OCI-LY1 (cell line): ENCODE measurements around the gene ABCA7.
A peak's percentile ranks its signal among the peaks of the same experiment; 100 is the strongest.

ENCODE experiments used
- H2AFZ ChIP-seq: fragments of 200-600 bp; sonication (generic), shearing (Covaris generic); 2 replicates; pipeline ENCODE4 v1.6.0; 2014; ENCODE audit warnings: antibody characterized with exemption, mild to moderate bottlenecking, low read length
- H3F3A ChIP-seq: fragments of 200-600 bp; sonication (generic), shearing (Covaris generic); 2 replicates; pipeline ENCODE4 v1.6.0; 2014; ENCODE audit warnings: mild to moderate bottlenecking, antibody characterized with exemption, low read length, moderate library complexity; ENCODE audit not compliant: insufficient read depth
- H3K27ac ChIP-seq: fragments of 200-600 bp; sonication (generic); 2 replicates; pipeline ENCODE4 v1.5.1; 2014; ENCODE audit warnings: low read length, mixed run types, mild to moderate bottlenecking, low read depth; ENCODE audit not compliant: poor library complexity, severe bottlenecking
- H3K27me3 ChIP-seq: fragments of 200-600 bp; sonication (generic); 2 replicates; pipeline ENCODE4 v1.6.0; 2014; ENCODE audit warnings: antibody characterized with exemption, mild to moderate bottlenecking, low read length, moderate library complexity; ENCODE audit not compliant: insufficient read depth
- H3K36me3 ChIP-seq: fragments of 200-600 bp; sonication (generic); 2 replicates; pipeline ENCODE4 v1.6.1; 2014; ENCODE audit warnings: mild to moderate bottlenecking, antibody characterized with exemption, low read length, moderate library complexity, mixed read lengths; ENCODE audit not compliant: insufficient read depth
- H3K4me1 ChIP-seq: fragments of 200-600 bp; sonication (generic); 2 replicates; pipeline ENCODE4 v1.5.1; 2014; ENCODE audit warnings: mild to moderate bottlenecking, low read length, moderate library complexity; ENCODE audit not compliant: insufficient read depth, severe bottlenecking
- H3K4me2 ChIP-seq: fragments of 200-600 bp; sonication (generic), shearing (Covaris generic); 2 replicates; pipeline ENCODE4 v1.6.1; 2014; ENCODE audit warnings: low read length
- H3K4me3 ChIP-seq: fragments of 200-600 bp; sonication (generic); 2 replicates; pipeline ENCODE4 v1.5.1; 2014; ENCODE audit warnings: low read length, low read depth, mild to moderate bottlenecking, mixed read lengths; ENCODE audit not compliant: poor library complexity, severe bottlenecking
- H3K79me2 ChIP-seq: fragments of 200-600 bp; shearing (Covaris generic); 2 replicates; pipeline ENCODE4 v1.6.1; 2016; ENCODE audit warnings: mixed run types, low read length, mixed read lengths; ENCODE audit not compliant: insufficient read depth
- H3K9ac ChIP-seq: fragments of 200-600 bp; sonication (generic), shearing (Covaris generic); 2 replicates; pipeline ENCODE4 v1.6.1; 2014; ENCODE audit warnings: mild to moderate bottlenecking, low read length, mixed read lengths
- H3K9me2 ChIP-seq: fragments of 200-600 bp; sonication (generic), shearing (Covaris generic); 2 replicates; pipeline ENCODE4 v1.6.1; 2014; ENCODE audit warnings: low read depth, mild to moderate bottlenecking, low read length, mixed read lengths
- H3K9me3 ChIP-seq: fragments of 200-600 bp; shearing (Covaris generic); 2 replicates; pipeline ENCODE4 v1.6.1; 2014; ENCODE audit warnings: low read length, mixed read lengths
- H4K20me1 ChIP-seq: fragments of 200-600 bp; sonication (generic), shearing (Covaris generic); 2 replicates; pipeline ENCODE4 v1.6.0; 2016; ENCODE audit warnings: mild to moderate bottlenecking, low read length; ENCODE audit not compliant: insufficient read depth
- CTCF ChIP-seq: fragments of 200-600 bp; sonication (generic), shearing (Covaris generic); IDR thresholded peaks from 2 replicates; pipeline ENCODE4 v1.5.1; 2017; ENCODE audit warnings: mild to moderate bottlenecking, antibody characterized with exemption, low read length, moderate library complexity, mixed read lengths
- EZH2 ChIP-seq: fragments of 200-600 bp; sonication (generic), shearing (Covaris generic); IDR thresholded peaks from 2 replicates; pipeline ENCODE4 v1.8.0; 2017; ENCODE audit warnings: borderline replicate concordance, mixed run types, mild to moderate bottlenecking, antibody characterized with exemption, low read length, moderate library complexity, mixed read lengths

Gene ABCA7

GRCh38 chr19:1055886-1056620, 16.1 kb downstream of the ABCA7 start:
- Histone ChIP-seq H3K4me3 (no peak overlapping the region), H4K20me1 (no peaks in the 10 kb centered on the region), H3K4me1 (peaks cover 4% of the 10 kb centered on the region), H3K9me3 (no peaks in the 10 kb centered on the region), H3K27ac (no peak overlapping the region), H3K9ac (no peak overlapping the region), H2AFZ (no peak overlapping the region), H3F3A (no peaks in the 10 kb centered on the region), H3K27me3 (no peaks in the 10 kb centered on the region), H3K79me2 (no peaks in the 10 kb centered on the region), H3K4me2 (no peak overlapping the region), H3K9me2 (no peaks in the 10 kb centered on the region), H3K36me3 (peaks cover 43% of the 10 kb centered on the region; the same call in 1 of the 2 replicates)
- no peak for TF ChIP-seq CTCF

- Histone ChIP-seq H2AFZ (no peak overlapping the region), H4K20me1 (no peaks in the 10 kb centered on the region), H3K9me3 (no peaks in the 10 kb centered on the region), H3K27ac (no peak overlapping the region), H3K79me2 (no peaks in the 10 kb centered on the region), H3F3A (no peaks in the 10 kb centered on the region), H3K36me3 (peaks cover 50% of the 10 kb centered on the region; the same call in 1 of the 2 replicates), H3K4me2 (no peak overlapping the region), H3K9me2 (no peaks in the 10 kb centered on the region), H3K4me1 (peaks cover 4% of the 10 kb centered on the region), H3K4me3 (no peak overlapping the region), H3K9ac (no peak overlapping the region), H3K27me3 (no peaks in the 10 kb centered on the region)
- peak; percentile 49; the same call in 1 of the 2 replicates for TF ChIP-seq CTCF
- no peak for TF ChIP-seq EZH2
Measured at GRCh38 chr19:1057176-1057855, 17.4 kb downstream of the ABCA7 start.

GRCh38 chr19:1058112-1058511, 18.2 kb downstream of the ABCA7 start:
- Histone ChIP-seq H3K4me1 (peaks cover 4% of the 10 kb centered on the region), H3F3A (no peaks in the 10 kb centered on the region), H3K9ac (no peak overlapping the region), H3K79me2 (no peaks in the 10 kb centered on the region), H4K20me1 (no peaks in the 10 kb centered on the region), H3K27ac (peak overlapping the region; percentile 26), H3K27me3 (no peaks in the 10 kb centered on the region), H3K4me3 (no peak overlapping the region), H3K36me3 (peaks cover 51% of the 10 kb centered on the region; the same call in 1 of the 2 replicates), H2AFZ (no peak overlapping the region), H3K9me3 (no peaks in the 10 kb centered on the region), H3K9me2 (no peaks in the 10 kb centered on the region), H3K4me2 (no peak overlapping the region)
- TF ChIP-seq EZH2: no peak
- no peak for TF ChIP-seq CTCF
